HG03442 (cell line): Measurements from ENCODE around the gene HLA-DOA.
A peak's percentile ranks its signal among the peaks of the same experiment; 100 is the strongest.

Experiments
- ATAC-seq: cut with Tn5 transposase; IDR thresholded peaks from one replicate; pipeline ENCODE4 v1.9.1; 2021; ENCODE audit warnings: mild to moderate bottlenecking, moderate library complexity; ENCODE audit not compliant: unreplicated experiment

Gene HLA-DOA

DNA sequence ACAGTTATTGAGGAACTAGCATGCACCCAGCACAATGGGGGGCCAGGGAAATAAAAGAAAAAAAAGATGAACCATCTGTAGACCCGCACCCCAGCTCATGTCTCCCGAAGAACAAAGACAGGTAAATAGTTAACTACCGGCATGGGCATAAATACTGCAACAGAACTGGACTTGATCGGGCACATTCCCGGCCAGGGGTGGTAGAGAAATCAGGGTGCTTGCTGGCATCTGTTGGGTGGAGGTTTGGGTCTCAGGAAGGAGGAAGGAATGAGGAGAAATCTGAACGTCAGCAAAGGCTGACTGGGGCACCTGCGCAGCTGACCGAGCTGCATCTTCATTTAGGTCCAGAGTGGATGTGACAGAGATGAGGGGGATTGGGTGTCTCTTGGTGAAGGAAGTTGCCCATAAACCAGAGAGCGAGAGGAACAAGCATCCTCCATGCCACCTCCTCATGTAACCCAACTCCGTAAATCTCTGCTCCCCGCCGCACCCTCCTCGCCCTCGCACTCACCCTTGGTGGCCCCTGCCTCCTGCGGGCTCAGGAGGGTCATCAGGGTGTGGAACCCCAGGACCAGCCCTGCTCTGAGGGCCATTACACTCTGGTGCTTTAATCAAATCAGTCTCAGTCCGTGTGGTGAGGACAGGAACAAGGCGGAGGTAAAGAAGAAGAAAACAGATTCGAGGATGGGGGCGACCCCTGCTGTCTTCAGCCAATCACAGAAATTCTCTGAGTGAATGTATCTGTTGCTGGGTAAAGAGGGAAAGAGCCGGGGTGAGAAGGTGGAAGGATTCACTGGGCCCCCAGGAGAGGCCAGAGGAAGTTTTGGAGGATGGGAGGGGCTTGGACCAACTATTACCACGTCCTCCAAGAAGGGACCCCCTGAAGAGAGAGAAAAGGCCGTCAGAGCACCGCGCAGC is at the start of gene HLA-DOA:
Gene HLA-DOA (minus strand): TSS at position 648 of the 918 bp plus-strand sequence.
- peak; percentile 77 for ATAC-seq

DNA sequence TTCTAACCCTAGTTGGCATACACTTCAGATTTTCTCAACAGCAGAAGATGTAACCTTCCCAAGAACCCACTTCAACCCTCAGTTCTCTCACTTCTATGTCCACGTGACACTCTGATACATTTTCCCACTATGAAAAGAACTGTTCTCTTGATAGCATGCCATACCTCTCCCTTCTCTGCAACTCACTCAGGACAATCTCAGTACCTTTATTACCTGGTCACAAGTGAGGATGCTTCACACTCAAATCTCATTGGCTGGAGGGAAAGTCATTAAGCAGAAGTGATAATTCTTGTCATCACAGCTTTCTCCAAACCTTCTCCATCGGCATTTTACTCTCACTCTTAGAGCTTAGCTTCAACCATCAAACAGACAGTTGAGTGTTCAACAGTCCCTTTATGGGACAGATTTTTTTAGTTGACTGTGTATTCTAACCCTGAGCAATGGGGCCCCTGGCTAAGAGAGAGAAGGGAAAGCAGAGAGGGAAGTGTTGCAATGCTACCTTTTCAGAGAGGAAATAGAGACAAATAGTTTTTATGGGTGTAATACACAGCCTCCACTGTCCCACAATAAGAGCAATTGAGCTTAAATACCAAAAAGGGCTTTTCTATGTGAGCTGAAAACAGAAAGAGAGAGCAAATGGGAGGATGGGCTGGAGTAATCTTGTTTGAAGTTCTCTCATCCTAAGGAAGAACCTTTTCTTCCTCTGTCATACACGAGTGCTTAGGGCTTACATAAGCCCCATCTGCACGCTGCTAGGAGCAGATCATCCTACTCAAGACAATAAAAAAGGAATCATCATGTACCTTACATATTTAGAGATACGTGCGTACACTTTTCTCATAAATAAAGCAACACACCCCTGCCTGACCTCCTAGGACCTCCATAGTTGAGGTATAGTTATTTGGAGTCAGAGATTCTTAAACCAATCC is 48.1 kb upstream of the HLA-DOA start:
- ATAC-seq, result no peak

DNA sequence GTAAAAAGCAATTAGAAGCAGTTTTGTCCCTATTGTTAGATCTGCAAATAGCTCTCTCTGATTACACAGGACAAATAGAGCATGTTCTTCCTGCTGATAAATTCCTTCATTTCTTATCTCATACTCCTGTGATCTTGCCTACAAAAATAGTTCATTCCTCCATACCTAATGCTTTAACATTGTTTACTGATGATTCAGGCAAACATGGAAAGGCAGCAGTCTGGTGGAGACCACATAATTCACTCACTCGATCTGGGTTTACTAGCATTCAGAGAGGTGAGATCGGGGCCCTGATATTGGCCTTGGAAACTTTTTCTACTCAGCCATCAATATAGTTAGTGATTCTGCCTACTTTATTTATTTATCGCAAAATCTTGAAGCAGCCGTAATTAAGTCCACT is 43.8 kb upstream of the HLA-DOA start:
- ATAC-seq, result no peak

DNA sequence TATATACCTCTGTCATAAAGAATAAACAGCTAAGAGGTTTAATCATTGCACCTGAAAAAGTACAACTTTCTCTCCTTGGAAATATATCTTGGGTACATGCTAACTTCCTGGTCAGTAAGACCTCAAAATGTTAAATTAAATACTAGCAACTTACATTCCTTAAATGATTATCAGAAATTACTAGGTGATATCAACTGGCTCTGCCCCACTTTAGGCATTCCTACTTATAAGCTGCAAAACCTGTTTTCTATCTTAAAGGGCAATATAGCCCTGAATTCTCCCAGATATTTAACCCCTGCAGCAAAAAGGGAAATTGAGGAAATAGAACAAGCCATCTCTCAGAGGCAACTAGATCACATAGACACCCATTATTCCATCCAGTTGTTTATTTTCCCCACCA is 43.2 kb upstream of the HLA-DOA start:
- no peak for ATAC-seq

DNA sequence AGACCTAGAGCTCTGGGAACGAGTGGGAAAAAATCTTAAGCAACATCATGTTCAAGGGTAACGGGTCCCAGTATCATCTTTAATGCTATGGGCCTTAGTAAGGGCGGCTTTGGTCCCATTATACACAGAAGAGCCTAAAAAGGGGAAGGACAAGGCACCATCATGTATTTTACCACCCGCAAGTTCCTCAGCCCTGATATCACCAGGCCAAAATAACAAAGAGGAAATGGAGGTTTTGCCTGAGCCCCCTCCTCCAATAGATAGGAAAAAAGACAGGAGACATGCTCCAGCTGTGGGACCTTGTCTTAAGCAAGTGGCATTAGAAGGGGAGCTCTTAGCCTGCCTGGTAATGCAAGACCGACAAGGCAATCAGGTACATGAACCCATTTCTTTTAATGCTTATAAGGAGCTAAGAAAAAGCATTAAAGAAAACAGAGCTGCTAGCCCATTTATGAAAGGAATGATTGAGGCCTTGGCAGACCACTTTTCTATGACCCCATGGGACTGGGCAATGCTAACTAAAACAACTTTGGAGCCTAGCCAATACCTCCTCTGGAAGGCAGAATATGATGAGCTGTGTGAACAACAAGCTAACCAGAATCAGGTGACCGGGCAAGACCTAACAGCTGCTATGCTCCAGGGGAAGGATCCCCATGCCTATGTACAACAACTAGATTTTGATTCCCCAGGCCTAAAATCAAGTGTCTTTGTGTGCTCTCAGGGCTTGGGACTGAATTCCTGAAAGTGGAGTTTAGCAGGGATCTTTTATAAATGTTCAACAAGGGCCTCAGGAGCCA is 40.8 kb upstream of the HLA-DOA start:
- no peak for ATAC-seq

DNA sequence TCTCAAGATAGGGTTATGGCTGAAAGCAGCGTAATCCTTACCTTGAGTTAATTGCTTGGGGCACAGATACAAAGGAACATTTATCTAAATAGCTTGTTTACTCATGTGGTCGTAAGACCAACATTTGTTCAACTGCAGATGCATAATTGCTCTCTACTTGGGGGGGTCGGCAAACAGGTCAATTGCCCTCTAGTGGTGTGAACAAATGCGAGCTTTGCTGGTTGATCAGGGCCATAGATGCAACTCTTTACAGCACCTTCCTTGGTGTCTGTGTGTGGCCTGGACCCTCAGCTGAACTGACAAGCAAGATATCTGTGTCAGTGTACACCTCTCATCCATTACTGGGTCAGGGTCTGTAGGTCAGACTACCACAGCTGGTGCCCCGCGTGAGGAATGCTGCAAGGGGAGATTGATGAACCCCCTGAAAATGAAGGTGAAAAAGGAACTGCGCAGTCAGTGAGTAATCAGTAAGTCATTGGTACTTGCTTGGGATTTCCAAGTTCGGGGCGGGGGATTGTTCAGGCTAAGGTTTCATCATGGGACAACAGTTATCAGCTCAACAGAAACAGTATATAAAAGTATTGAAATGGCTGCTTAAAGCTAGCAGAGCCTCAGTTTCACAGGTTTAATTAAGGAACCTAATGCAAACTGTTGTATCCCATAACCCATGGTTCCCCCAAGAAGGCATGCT is 40.1 kb upstream of the HLA-DOA start:
- no peak for ATAC-seq

DNA sequence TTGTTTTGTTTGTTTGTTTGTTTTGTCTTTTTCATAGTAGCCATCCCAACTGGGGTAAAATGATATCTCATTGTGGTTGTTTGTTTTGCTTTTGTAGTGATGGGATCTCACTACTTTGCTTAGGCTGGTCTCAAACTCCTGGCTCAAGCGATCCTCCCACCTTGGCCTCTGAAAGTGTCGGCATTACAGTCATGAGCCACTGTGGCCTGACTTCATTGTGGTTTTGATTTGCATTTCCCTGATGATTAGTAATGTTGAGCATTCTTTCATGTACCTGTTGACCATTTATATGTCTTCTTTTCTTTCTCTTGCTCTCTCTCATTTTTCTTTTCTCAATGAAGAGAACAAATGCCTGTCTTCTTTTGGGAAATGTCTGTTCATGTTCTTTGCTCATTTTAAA is 30.8 kb upstream of the HLA-DOA start:
- ATAC-seq, result no peak

DNA sequence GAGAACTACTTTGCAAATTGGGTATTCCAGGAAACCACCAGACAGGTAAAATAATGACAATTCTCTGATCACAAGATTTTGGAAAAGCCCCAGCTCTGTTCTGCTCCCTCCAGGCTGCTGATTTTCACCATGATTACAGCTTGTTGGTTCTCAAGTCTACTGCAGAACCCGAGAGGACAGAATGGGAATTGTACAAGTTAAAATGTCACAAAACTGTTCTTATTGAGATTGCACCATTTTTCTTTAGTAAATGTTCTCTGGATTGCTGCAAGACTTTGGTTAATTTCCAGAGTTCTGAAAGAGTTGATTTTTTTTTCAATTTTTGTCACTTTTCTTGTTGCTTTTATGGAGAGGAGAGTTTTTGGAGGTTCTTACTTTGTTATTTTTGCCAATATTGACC is 27.1 kb upstream of the HLA-DOA start:
- no peak for ATAC-seq

DNA sequence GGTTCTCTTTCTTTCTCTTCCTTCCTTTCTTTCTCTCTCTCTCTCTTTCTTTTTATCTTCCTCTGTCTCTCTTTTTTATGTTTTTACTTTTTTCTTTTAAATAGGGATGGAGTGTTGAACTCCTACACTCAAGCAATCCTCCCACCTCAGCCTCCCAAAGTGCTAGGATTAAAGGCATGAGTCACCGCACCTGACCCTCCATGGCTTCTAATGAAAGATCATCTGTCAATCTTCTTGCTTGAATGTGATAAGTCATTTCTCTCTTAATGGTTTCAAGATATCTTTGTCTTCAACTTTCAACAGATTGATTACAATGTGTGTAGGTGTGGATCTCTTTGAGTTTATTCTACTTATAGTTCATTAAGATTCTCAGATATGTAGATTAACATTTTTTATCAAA is 25.2 kb upstream of the HLA-DOA start:
- ATAC-seq, result no peak

DNA sequence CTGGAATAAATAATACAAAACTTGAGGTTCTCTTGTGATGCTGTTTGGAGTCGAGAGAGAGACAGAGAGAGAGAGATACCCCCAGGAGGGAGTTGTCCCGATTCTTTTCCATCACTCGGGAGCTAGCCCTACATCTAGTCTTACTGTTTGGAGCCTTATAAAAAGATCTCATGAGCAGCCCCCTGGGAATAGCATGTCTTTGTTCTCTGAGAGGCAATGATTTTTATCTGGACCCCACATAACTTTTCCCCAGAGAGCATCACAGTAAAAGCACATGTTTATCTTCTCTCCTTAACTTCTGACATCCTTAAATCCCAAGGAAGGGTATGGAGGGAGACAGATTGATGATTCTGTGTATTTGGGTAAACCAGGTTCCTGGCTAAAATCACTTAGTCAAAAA is 20.9 kb upstream of the HLA-DOA start:
- no peak for ATAC-seq

DNA sequence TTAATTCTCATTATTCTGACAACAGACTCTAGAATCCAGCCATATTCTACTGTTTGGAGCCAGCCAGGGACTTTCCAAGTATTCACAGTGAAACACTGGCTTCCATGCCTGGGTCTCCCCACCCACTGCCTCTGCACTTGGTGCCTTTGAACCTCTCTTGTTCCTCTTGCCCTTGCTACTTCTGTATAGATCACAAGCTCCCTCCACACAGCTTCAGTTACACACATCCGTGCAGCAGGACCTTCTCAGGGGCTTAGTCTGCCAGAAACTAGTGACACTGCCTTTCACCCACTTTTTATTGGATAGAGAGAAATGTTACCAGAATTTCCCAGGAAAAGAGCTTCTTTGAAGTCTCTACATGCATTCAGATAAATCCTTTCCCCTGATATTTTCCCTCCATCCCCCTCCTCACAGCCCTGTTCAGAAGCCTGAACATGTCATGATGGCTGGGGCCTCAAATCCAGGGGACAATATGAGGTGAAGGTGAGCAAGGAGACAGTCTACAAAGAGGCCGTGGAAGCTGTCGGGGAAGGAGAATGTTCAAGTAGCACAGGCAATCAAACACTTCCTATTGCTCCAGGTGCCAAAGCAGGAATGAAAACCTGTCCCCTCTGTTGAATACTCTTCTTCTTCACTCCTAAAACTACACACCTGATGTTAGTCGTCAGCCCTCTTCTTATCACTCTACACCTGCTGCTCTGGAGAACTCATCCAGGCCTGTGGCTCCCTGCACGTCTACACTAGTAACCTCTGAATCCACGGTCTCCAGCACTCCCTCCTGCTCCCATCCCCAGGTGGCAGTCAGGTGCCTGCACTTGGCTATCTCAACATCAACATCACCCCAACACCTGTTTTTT is 20.2 kb upstream of the HLA-DOA start:
- ATAC-seq, result peak; percentile 63

DNA sequence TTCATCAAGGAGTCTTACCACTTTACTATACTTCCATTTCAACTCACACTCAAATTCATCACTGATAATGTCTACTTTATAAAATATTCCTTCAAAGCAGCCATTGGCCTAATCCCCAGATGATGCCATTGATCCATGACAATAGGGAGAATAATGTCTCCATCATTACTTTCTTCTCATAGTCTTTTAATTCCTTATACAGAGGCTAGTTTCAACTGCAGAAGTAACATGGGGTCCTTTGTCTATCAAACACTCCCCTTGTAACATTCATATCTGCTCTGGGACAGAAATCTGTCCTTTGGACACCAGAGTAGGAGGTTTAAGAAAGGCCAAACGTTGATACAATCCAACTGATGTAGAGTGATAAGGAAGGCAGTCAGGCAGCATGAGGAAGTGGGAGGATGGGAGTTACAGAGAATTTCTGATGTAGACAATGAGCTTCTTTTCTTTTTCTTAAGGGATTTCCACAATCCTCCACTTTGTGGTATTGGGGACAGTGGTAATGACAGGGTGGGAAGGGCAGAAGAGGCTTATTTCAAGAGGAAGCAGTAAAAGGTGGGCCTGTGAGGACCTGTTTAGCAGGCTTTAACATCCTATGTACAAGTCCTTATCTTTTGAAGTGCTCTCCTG is 18.9 kb upstream of the HLA-DOA start:
- no peak for ATAC-seq

DNA sequence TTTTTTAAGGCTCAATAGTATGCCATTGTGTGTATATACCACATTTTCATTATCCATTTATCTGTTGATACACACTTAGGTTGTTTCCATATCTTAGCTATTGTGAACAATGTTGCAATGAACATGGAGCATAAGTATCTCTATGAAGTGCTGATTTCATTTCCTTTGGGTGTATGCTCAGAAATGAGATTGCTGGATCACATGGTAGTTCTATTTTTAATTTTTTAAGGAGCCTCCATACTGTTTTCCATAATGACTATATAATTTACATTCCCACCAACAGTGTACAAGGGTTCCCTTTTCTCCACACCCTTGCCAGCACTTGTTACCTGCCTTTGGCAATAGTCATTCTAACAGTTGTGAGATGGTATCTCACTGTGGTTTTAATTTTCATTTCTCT is 15.1 kb upstream of the HLA-DOA start:
- ATAC-seq, result no peak

DNA sequence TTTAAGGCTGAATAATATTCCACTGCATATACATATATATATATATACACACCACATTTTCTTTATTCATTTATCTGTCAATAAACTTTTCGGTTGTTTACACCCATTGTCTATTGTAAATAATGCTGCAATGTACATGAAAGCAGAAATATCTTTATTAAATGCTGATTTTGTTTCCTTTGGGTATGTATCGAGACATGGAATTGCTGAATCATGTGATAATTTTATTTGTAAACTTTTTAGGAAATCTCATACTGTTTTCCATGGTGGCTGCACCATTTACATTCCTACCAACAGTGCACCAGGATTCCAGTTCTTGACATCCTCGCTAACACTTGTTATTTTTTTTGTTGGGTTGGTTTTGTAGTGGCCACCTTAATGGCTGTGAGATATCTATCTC is 14.1 kb upstream of the HLA-DOA start:
- ATAC-seq, result no peak

DNA sequence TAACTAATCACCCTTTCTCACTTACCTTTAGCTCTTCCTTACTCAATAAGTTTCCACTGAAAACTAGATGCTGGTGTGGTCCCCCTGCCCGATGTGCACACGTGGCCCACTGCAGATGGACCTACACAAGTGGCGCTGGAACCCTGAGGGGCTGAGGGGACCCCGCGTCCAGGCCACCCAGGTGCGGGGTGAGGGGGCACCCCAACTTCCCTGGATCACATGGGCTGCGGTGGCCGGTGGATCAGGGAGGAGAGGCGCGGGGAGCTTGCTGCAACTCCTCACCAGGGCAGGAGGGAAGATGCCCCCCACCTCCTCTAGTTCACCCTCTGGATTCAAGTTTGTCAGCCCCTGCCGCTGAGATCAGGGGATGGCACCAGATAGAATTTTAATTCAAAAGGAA is 12.5 kb upstream of the HLA-DOA start:
- no peak for ATAC-seq

DNA sequence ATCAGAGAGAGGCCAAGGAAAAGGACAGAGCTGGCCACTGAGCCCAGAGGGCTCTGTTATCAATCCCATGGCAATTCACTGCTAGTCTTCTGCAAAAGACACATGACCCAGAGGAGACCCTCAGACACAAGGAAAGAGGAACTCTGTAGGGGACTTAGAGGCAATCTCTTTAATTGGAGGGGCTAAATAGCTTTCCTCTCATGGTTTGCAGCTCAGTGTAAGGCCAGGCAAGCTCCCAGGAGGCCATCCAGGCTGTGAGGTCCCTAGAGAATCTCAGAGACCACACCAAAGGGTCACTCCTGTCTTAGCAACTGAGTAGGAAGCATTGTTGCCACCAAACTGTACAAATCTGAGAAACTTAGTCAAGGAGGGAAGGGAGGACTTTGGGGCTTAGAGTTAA is 10.0 kb upstream of the HLA-DOA start:
- ATAC-seq, result no peak

DNA sequence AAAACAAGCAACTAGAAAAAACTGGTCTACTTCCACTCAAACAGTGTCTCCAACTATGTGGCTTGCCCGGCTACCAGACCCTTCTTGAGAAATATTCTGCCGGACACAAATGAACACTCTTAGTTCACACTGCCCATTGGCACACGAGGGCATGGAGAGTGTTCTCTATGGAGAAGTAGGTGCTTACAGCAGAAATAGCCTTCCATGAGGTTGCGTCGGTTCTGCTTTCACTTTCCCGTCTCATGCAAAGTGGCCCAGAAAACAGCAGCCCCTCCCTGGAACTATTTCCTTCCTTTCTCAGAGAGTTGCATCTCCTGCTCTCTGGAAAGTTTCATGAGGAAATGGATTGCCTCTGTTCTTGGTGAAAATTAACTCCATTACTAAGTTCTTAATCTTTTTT is 9.5 kb upstream of the HLA-DOA start:
- no peak for ATAC-seq

DNA sequence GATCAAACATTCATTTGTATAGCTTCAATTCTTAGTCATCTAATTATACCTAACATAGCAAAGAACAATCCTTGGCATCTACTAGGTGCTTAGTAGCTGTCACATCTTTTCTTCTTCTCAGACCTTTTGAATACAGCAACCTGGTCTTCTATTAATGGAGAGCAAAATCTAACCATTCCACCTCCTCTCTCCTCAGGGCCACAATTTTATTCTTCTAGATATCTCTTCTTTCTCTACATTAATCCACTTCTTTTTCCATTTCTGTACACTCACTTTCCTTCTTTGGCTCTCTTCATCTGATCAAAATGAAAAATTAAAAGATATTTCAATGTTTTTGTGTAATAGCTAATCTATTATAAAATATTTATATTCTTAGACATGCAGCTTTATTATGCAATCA is 9.0 kb upstream of the HLA-DOA start:
- no peak for ATAC-seq
